Measurements from ENCODE around the gene HS6ST2.
"Not testable (repeated sequence)": the region's sequence is repeated elsewhere in the genome, so short reads cannot be mapped to it uniquely, and the experiment has no call there.

The HS6ST2 gene

GRCh38 chrX:132958091-132958703 is at the start of gene HS6ST2:
TSS of gene HS6ST2 (minus strand) at chrX:132958629.
- no peak for DNase-seq (ENCODE audit: low read depth in 2 of 2)

- no peak for DNase-seq (ENCODE audit: low read depth in 2 of 2)
Measured at GRCh38 chrX:133007458-133007857, 49.0 kb upstream of the HS6ST2 start.

- no peak for DNase-seq (ENCODE audit: low read depth in 2 of 2)
Measured at GRCh38 chrX:133005616-133006015, 47.2 kb upstream of the HS6ST2 start.

GRCh38 chrX:133005042-133005441 is 46.6 kb upstream of the HS6ST2 start:
- no peak for DNase-seq (ENCODE audit: low read depth in 2 of 2)

- no peak for DNase-seq (ENCODE audit: low read depth in 2 of 2)
Measured at GRCh38 chrX:132999209-132999608, 40.8 kb upstream of the HS6ST2 start.

- DNase-seq (ENCODE audit: low read depth in 2 of 2) = no peak
Measured at GRCh38 chrX:132990835-132991234, 32.4 kb upstream of the HS6ST2 start.

- DNase-seq (ENCODE audit: low read depth in 2 of 2) = no peak
Measured at GRCh38 chrX:132986556-132986955, 28.1 kb upstream of the HS6ST2 start.

GRCh38 chrX:132984058-132984650 is 25.7 kb upstream of the HS6ST2 start:
- DNase-seq (ENCODE audit: low read depth in 2 of 2) = no peak

- no peak for DNase-seq (ENCODE audit: low read depth in 2 of 2)
Measured at GRCh38 chrX:132983496-132983895, 25.1 kb upstream of the HS6ST2 start.

GRCh38 chrX:132980035-132980434 is 21.6 kb upstream of the HS6ST2 start:
- not testable (repeated sequence) for DNase-seq (ENCODE audit: low read depth in 2 of 2)

GRCh38 chrX:132968296-132968949 is 10.0 kb upstream of the HS6ST2 start:
- no peak for DNase-seq (ENCODE audit: low read depth in 2 of 2)

- DNase-seq (ENCODE audit: low read depth in 2 of 2) = no peak
Measured at GRCh38 chrX:132967049-132967448, 8.6 kb upstream of the HS6ST2 start.

- no peak for DNase-seq (ENCODE audit: low read depth in 2 of 2)
Measured at GRCh38 chrX:132965461-132965860, 7.0 kb upstream of the HS6ST2 start.

GRCh38 chrX:132961511-132961910 is 3.1 kb upstream of the HS6ST2 start:
- DNase-seq (ENCODE audit: low read depth in 2 of 2) = no peak

GRCh38 chrX:132957211-132958090 is 978 bp downstream of the HS6ST2 start:
- no peak for DNase-seq (ENCODE audit: low read depth in 2 of 2)

- DNase-seq (ENCODE audit: low read depth in 2 of 2) = no peak
Measured at GRCh38 chrX:132956421-132957210, 1.8 kb downstream of the HS6ST2 start.

- no peak for DNase-seq (ENCODE audit: low read depth in 2 of 2)
Measured at GRCh38 chrX:132955690-132956089, 2.7 kb downstream of the HS6ST2 start.

GRCh38 chrX:132954323-132954722 is 4.1 kb downstream of the HS6ST2 start:
- DNase-seq (ENCODE audit: low read depth in 2 of 2) = no peak

GRCh38 chrX:132953354-132953753 is 5.1 kb downstream of the HS6ST2 start:
- no peak for DNase-seq (ENCODE audit: low read depth in 2 of 2)

- DNase-seq (ENCODE audit: low read depth in 2 of 2) = no peak
Measured at GRCh38 chrX:132948648-132949260, 9.7 kb downstream of the HS6ST2 start.

- DNase-seq (ENCODE audit: low read depth in 2 of 2) = not testable (repeated sequence)
Measured at GRCh38 chrX:132945055-132945599, 13.3 kb downstream of the HS6ST2 start.
